Uterus (tissue), 4 donors: ENCODE measurements around the gene U2SURP. TPM values are rescaled to one million over a fixed set of nuclear protein-coding genes. Genes with fewer than 3 reads are reported as not detected.

ENCODE experiments used
- DNase-seq, 2 donors: peaks; one replicate each; pipeline ENCODE4 v3.0.0-alpha.2; 2019 to 2020
- H3K27ac ChIP-seq, 2 donors: fragments of 200-600 bp; sonication (generic); 1 replicate in 1 of 2; 2 replicates in 1 of 2; pipeline ENCODE4 v1.5.1; 2016 to 2018
- H3K27me3 ChIP-seq, 2 donors: fragments of 200-600 bp; sonication (generic); one replicate each; pipeline ENCODE4 v1.5.1; 2018 to 2019; ENCODE audit warnings: control low read depth in 1 of 2
- H3K36me3 ChIP-seq, 2 donors: fragments of 200-600 bp; sonication (generic); one replicate each; pipeline ENCODE4 v1.5.1; 2019; ENCODE audit warnings: control low read depth in 1 of 2
- H3K4me1 ChIP-seq, 2 donors: fragments of 200-600 bp; sonication (generic); one replicate each; pipeline ENCODE4 v1.5.1; 2018 to 2019; ENCODE audit warnings: control low read depth in 1 of 2
- H3K4me3 ChIP-seq, 2 donors: fragments of 200-600 bp; sonication (generic); 1 replicate in 1 of 2; 2 replicates in 1 of 2; pipeline ENCODE4 v1.5.1; 2018 to 2019; ENCODE audit warnings: mild to moderate bottlenecking in 1 of 2
- H3K9me3 ChIP-seq, 2 donors: fragments of 200-600 bp; sonication (generic); one replicate each; pipeline ENCODE4 v1.5.1; 2019; ENCODE audit warnings: control low read depth in 1 of 2
- POLR2A ChIP-seq, 2 donors: fragments of 450-650 bp; IDR thresholded peaks; one replicate each; pipeline ENCODE4 v1.6.1; 2016; ENCODE audit warnings: antibody characterized with exemption in 2 of 2, mild to moderate bottlenecking in 1 of 2, moderate library complexity in 1 of 2
- intact Hi-C: fragments of 100-400 bp; cut with DNase I; formaldehyde crosslinking; loops from one replicate; pipeline ENCODE4 v1.15.1; 2023; ENCODE audit warnings: low total_unique reads
- total RNA-seq, 4 donors: library from RNA; depleted of rRNA in 3 of 4; stranded (reverse); fragments of >200 nt in 3 of 4; gene quantifications; one replicate each; pipeline versions ENCODE4 v1.1.0 to v1.2.4, GENCODE V29; 2014 to 2023
- TF ChIP-seq, protein P1 (sequence below), 4 experiments: fragments of 200-600 bp in 2 of 4; fragments of 450-650 bp in 2 of 4; sonication (generic) in 2 of 4; IDR thresholded peaks; one replicate each; pipeline ENCODE4 v1.5.1; 2016 to 2019; ENCODE audit warnings: antibody characterized with exemption in 4 of 4, mild to moderate bottlenecking in 2 of 4, moderate library complexity in 1 of 4
- donor health status: DM: yes; HTN: yes; CAD: no.

Gene U2SURP
- total RNA-seq, 4 donors from 2014 or later: 43.3 to 178 (median 87.2) TPM

DNA sequence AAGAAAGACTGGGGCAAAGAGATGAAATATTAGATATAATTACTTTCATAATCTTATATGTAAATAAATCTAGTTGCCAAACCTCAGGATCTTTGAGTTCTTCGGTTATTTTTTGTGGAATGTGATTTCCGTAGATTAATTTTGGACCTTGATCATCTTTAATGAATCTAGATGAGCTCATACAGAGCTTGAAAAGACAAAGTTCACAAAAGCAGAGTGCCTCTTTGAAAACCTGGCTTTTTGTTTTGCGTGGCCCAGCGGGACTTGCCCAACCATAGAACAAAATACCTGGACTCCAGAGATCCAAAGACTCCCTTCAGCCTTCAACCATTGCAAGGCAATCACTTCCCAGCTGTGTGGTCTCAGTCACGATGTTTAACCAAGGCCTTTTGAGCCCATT is 63.4 kb downstream of the U2SURP start:
- Histone ChIP-seq H3K36me3 (no peaks in the 10 kb centered on the region), H3K9me3 (no peaks in the 10 kb centered on the region), H3K4me1 (peaks cover 0 to 8% of the 10 kb centered on the region in 2 donors), H3K27me3 (no peaks in the 10 kb centered on the region), H3K4me3 (no peak overlapping the region), H3K27ac (no peak overlapping the region)
- TF ChIP-seq, protein P1, sequence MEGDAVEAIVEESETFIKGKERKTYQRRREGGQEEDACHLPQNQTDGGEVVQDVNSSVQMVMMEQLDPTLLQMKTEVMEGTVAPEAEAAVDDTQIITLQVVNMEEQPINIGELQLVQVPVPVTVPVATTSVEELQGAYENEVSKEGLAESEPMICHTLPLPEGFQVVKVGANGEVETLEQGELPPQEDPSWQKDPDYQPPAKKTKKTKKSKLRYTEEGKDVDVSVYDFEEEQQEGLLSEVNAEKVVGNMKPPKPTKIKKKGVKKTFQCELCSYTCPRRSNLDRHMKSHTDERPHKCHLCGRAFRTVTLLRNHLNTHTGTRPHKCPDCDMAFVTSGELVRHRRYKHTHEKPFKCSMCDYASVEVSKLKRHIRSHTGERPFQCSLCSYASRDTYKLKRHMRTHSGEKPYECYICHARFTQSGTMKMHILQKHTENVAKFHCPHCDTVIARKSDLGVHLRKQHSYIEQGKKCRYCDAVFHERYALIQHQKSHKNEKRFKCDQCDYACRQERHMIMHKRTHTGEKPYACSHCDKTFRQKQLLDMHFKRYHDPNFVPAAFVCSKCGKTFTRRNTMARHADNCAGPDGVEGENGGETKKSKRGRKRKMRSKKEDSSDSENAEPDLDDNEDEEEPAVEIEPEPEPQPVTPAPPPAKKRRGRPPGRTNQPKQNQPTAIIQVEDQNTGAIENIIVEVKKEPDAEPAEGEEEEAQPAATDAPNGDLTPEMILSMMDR (IDR thresholded peaks at IDR 0.05): no peak
- no peak for TF ChIP-seq POLR2A (IDR thresholded peaks at IDR 0.05)
- DNase-seq: no peak
- intact Hi-C loops: no loop called here

DNA sequence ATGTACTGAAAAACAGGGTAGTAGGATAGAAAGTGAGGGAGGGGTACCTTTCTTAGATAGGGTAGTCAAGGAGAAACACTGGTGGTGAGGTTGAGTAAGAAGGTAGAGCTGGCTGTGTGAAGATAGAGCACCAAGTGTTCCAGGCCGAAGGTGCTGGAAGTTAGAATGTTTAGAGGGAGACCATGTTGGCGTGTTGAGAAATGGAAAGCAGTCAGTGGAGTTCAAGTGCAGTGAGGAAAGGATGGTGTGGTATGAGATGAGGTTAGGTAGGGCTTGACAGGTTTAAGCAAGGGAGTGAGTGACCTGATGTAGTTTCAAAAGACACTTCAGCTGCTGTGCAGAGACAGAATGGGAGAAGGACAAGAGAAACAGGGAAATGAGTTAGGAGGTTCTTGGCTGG is 64.0 kb downstream of the U2SURP start:
- H3K36me3 ChIP-seq: no peaks in the 10 kb centered on the region

DNA sequence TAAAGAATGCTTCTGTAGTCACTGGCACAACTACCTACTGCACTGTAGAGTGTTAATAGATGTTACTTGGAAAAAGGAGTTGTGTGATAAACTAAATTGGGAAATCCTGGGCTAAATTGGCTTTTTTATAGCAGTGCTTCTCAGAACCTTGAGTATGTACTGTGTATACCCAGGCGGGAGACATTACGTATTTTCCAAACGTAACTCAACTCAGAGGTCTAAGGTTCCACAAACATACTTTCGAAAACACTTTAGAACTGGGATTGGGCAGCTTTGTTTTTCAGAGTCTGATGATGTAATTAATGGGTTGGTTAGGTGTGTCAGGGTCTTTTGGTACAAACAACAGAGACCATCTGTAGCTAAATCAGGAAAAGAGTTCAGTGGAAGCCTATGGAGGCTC is 64.7 kb downstream of the U2SURP start:
- intact Hi-C loops: no loop called here
- Histone ChIP-seq H3K36me3 (no peaks in the 10 kb centered on the region), H3K9me3 (no peaks in the 10 kb centered on the region), H3K27ac (no peak overlapping the region), H3K4me1 (peaks cover 0 to 8% of the 10 kb centered on the region in 2 donors), H3K27me3 (no peaks in the 10 kb centered on the region), H3K4me3 (no peak overlapping the region)
- no peak for DNase-seq
- no peak for TF ChIP-seq POLR2A (IDR thresholded peaks at IDR 0.05)
- TF ChIP-seq, protein P1 (IDR thresholded peaks at IDR 0.05): no peak

More for the DNA sequence above, 64.0 kb downstream of the U2SURP start:
- no peaks in the 10 kb centered on the region for H3K27me3 ChIP-seq
- no peaks in the 10 kb centered on the region for H3K9me3 ChIP-seq
- H3K27ac ChIP-seq: no peak overlapping the region
- H3K4me1 ChIP-seq: peaks cover 0 to 8% of the 10 kb centered on the region in 2 donors
- no peak overlapping the region for H3K4me3 ChIP-seq
- TF ChIP-seq, protein P1 (IDR thresholded peaks at IDR 0.05): no peak
- TF ChIP-seq POLR2A (IDR thresholded peaks at IDR 0.05): no peak
- DNase-seq: no peak
- intact Hi-C loops: no loop called here

- intact Hi-C loops: no loop called here
- TF ChIP-seq, protein P1 (IDR thresholded peaks at IDR 0.05): no peak
- no peak for TF ChIP-seq POLR2A (IDR thresholded peaks at IDR 0.05)
Measured at GRCh38 chr3:143067201-143067600, 65.8 kb downstream of the U2SURP start.

GRCh38 chr3:143068059-143068458 is 66.7 kb downstream of the U2SURP start:
- no peak overlapping the region for H3K27ac ChIP-seq
- intact Hi-C loops: no loop called here
- H3K27me3 ChIP-seq: no peaks in the 10 kb centered on the region
- H3K36me3 ChIP-seq: no peaks in the 10 kb centered on the region
- H3K4me3 ChIP-seq: no peak overlapping the region
- DNase-seq: no peak
- no peak for TF ChIP-seq POLR2A (IDR thresholded peaks at IDR 0.05)
- TF ChIP-seq, protein P1 (IDR thresholded peaks at IDR 0.05): no peak
- H3K4me1 ChIP-seq: peaks cover 0 to 8% of the 10 kb centered on the region in 2 donors
- no peaks in the 10 kb centered on the region for H3K9me3 ChIP-seq

More at GRCh38 chr3:143067201-143067600, 65.8 kb downstream of the U2SURP start:
- H3K36me3 ChIP-seq: no peaks in the 10 kb centered on the region
- H3K9me3 ChIP-seq: no peaks in the 10 kb centered on the region
- H3K4me1 ChIP-seq: peaks cover 0 to 8% of the 10 kb centered on the region in 2 donors
- no peaks in the 10 kb centered on the region for H3K27me3 ChIP-seq
- DNase-seq: no peak
- no peak overlapping the region for H3K4me3 ChIP-seq
- no peak overlapping the region for H3K27ac ChIP-seq
